H54 (cell line): ENCODE measurements around the gene NRBF2.

ENCODE experiments used
- DNase-seq: peaks from one replicate; pipeline ENCODE4 v3.0.0; 2011; ENCODE audit warnings: low spot score, mixed read lengths; ENCODE audit not compliant: insufficient read length
- FAIRE-seq: peaks from 3 replicates; lab custom pipeline; 2011; peaks lifted over from hg19 to GRCh38; lab: Jason Lieb, UNC
- POLR2A ChIP-seq: IDR thresholded peaks from 2 replicates; pipeline ENCODE4 v1.6.1; 2011; ENCODE audit warnings: low read depth, mild to moderate bottlenecking, low read length

NRBF2 gene

DNA sequence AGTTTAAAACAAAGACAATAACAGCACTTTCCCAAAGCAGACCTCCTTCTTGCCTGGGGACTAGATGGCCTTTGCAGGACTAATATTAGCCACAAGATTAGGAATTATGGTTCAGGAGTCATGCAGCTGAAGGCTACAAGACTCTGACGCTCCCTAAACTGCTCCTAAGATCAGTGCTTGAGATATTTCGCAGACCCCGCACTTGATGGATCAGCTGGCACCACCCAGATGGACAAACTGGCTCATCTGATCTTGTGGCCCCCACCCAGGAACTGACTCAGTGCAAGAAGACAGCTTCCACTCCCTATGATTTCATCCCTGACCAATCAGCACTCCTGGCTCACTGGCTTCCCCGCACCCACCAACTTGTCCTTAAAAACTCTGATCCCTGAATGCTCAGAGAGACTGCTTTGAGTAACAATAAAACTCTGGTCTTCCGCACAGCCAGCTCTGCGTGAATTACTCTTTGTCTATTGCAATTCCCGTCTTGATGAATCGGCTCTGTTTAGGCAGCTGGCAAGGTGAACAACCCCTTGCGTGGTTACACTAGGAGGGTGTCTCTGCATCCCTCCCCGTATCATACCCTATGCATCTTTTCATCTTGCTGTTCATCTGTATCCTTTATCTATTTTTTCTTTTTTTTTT, 26.9 kb upstream of the NRBF2 start:
- TF ChIP-seq POLR2A = peak; percentile 49; the same call in 1 of the 2 replicates
- FAIRE-seq (peak; percentile 79), DNase-seq (no peak)

DNA sequence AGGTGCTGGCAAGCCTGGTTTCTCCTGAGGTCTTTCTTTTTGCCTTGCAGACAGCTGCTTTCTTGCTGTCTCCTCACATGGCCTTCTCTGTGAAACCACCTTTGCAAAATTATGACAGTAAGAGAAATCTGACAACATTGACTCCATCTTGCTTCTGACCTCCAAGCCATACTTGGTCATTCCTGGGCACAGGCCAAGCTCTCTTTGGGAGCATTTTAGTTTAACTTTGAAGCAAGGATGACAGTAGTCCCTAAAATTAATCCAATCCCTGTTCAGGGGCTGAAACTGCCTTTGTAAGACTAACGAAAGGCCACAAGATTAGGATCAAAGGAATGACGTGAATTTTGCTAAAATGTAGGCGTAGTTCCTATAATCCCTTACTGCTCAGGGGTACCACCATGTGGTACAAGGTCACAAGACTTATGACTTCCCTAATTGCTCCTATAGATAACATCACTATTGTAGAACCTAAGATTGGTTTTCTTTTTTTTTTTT, 25.1 kb upstream of the NRBF2 start:
- FAIRE-seq (no peak), DNase-seq (no peak)
- no peak for TF ChIP-seq POLR2A

DNA sequence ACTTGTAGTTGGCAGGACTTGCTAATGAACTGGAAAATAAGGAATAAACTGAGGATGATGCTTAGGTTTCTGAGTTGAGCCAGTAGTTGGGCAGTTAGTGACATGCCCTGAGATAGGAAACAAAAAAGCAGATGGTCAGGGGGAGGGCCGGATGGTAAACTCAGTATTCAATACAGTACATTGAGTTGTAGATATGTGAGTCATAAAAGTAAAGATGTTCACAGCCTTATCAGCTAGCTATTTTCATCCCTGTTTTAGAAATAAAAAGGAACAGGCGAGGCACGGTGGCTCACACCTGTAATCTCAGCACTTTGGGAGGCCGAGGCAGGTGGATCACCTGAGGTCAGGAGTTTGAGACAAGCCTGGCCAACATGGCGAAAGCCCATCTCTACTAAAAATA, 22.2 kb upstream of the NRBF2 start:
- no peak for DNase-seq
- TF ChIP-seq POLR2A = no peak
- FAIRE-seq = no peak

DNA sequence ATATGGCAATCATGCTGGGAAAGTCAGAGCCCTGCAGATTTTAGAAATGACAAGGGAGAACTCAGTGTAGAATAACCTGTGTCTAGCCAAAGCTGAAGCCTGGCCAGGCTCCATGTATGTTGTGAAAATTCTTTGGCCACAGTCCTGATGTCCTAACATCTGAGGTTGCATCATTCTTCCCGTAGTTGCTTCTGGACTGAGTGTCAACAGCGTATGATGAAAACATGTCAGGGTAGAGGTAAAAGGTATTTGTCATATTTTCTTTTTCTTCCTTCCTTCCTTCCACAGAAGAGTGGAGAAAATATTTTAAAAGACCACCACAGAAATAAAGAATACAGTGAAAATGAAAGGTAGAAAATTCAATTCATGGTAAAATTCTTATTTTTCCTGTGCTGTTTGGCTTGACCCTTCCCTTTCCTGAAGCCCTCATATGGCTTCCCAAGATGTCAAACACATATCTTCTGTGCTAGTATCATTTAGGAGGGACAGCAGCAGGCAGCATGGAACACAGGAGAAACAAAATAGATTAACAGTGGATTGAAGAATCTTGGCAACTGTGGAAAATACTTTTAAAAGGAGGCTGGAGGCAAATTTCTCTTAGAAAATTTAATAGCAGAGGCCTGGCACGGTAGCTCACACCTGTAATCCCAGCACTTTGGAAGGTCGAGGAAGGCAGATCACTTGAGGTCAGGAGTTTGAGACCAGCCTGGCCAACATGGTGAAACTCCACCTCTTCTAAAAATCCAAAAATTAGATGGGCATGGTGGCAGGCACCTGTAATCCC, 18.9 kb upstream of the NRBF2 start:
- DNase-seq = no peak
- no peak for TF ChIP-seq POLR2A

DNA sequence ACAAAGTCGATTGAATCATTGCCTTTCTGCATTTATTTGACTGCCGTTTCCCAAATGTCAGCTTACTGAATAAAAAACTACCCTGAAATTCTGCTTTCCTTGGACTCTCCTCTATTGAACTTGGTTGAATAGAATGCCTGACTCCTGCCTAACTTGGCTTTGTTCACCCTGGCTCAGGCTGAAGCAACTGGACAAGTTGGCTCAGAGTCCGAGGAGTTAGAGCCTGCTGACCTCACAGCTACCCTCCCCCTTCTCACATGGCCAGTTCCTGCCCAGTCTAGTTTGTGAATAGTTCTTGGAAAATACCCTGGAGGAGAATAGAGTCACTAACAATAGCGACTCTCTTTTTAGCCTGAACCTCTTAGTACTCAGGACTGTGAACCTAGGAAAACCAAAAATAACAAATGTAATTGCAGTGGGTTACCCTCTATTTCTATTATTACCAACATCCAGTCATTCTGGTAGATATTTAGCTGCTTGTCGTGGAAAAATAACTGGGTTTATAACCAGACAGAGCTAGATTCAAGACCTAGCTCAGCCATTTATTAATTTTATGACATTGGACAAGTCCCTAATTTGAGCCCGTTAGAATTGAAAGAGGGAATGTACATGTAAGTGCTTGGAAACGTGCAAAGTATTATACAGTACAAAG, 17.3 kb upstream of the NRBF2 start:
- DNase-seq = no peak
- no peak for TF ChIP-seq POLR2A
- no peak for FAIRE-seq

More for the DNA sequence above, 18.9 kb upstream of the NRBF2 start:
- FAIRE-seq = peak; percentile 64

DNA sequence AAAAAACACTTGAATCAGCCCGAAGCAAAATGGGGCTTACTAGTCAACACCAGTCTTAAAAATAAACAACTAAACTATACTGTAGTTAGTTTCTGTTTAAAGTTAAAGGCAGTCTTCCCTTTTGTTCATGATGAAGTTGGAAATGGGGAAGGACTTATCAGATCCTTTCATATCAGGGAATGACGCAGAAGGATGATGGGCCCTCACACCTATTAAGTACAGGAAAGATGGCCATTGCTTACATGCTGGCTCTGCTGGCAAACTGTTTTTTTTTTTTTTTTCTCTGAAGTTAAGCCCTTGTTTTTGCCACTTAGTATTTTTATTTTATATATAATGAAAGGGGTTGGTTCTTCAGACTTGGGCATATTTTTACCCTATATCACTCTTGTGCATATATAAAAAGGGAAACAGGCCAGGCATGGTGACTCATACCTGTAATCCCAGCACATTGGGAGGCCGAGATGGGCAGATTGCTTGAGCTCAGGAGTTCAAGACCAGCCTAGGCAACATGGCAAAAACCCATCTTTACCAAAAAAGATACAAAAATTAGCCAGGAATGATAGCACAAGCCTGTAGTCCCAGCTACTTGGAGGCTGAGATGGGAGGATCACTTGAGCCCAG, 16.6 kb upstream of the NRBF2 start:
- no peak for FAIRE-seq
- TF ChIP-seq POLR2A = no peak
- no peak for DNase-seq

DNA sequence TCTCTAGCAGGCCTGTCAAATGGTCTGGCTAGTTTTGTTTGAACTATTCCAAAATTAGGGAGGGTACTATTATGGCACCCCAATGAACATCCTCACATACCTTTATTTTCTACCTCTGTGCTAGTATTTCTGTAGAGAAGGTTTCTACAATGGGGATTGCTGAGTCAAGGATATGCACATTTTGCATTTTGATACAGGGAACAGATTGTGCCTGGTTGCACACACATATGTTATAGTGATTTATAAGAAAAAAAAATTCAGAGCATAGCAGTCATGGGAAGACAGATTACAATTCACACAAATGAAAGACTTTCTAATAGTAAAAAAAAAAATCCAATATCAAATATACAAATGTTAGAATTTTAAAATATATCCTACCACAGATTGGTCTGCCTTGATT, 14.1 kb upstream of the NRBF2 start:
- TF ChIP-seq POLR2A = no peak
- FAIRE-seq = no peak
- no peak for DNase-seq

DNA sequence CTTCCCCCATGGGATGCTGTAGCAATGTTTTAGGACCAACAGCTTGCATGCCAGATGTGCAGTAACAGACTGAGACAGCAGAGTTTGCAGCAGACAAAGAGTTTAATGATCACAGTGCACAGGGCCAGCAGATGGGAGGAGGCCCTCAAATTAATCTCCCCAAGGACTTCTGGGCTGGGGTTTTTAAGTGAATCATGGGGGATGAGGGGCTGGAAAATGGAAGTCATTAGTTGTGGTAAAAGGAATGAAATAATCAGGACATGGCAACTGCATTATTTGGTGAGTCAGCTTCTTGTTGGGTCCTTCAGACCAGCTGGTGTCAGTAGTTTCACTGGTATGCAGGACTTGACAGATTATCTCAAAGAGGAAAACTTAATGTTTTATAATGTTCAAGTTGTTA, 12.6 kb upstream of the NRBF2 start:
- DNase-seq = no peak
- TF ChIP-seq POLR2A = no peak
- no peak for FAIRE-seq

DNA sequence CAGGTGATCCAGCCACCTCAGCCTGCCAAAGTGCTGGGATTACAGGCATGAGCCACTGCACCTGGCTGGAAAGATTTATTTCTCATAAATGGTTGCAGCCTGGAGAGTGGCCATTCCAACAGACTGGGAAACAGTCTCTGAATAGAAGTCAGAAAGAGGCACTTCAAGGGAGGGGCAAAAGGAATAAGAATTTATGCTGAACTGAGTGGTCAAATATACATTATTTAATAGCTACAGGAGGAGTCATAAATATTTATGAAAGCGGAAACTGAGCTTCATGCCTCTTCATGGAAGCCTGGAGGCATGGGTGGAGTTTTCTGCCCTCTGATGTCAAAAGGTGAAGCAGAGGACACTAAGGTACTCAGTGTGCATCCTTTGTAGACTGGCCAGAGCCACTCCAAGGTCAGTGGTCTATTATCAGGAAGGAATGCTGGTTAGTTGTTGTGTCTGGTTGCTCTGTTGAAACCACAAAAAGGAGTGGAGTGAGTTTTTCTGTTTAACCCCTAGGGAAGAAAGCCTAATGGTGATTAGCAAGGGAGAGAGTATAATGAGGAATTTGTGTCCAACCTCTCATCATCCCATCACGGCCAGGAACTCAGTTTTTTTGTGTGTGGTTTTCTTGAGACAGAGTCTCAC, 9.3 kb upstream of the NRBF2 start:
- no peak for TF ChIP-seq POLR2A
- FAIRE-seq (no peak), DNase-seq (no peak)

DNA sequence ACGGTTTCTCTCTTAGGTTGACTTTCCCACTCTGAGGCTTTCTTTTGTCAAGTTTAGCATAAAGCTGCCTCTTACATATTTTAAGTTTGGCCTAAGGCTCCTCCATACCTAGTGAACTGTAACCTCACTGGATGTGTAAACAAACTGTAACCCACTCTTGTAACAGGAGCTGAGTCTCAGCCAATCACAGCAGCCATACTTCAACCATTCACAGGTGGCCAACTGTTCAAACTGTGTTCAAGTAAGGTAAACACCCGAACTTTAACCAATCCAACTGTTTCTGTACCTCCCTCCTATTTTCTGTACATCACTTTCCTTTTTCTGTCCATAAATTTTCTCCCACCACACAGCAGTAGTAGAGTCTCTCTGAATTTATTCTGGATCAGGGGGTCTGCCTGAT, 7.7 kb upstream of the NRBF2 start:
- no peak for DNase-seq
- TF ChIP-seq POLR2A = no peak
- no peak for FAIRE-seq

DNA sequence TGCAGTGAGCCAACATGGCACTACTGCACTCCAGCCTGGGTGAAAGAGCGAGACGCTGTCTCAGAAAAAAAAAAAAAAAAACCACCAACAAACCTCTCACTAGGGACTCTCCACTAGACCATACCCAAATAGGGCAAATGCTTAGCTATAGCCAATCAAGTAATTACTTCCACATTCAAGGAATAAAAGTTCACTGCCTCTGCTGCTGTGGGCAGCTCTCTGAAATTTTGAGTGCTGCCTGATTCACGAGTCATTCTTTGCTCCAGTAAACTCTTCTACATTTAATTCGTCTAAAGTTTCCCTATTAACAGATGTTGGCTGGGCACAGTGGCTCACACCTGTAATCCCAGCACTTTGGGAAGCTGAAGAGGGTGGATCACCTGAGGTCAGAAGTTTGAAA, 4.7 kb upstream of the NRBF2 start:
- FAIRE-seq (no peak), DNase-seq (no peak)
- TF ChIP-seq POLR2A = no peak

DNA sequence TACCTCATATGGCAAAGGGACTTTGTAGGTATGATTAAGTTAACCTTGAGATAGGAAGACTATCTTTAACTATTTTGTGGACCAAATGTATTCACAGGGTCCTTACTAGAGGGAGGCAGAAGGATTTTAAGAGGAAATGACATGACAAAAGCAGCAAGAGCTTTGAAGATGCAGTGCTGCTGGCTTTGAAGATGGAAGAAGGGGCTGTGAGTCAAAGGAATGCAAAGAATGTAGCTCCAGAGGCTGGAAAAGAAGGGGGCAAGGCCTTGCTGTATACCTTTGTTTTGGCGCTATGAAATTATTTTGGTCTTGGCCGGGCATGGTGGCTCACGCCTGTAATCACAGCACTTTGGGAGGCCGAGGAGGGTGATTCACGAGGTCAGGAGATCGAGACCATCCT, 3.2 kb upstream of the NRBF2 start:
- no peak for DNase-seq
- TF ChIP-seq POLR2A = no peak
- FAIRE-seq = no peak

DNA sequence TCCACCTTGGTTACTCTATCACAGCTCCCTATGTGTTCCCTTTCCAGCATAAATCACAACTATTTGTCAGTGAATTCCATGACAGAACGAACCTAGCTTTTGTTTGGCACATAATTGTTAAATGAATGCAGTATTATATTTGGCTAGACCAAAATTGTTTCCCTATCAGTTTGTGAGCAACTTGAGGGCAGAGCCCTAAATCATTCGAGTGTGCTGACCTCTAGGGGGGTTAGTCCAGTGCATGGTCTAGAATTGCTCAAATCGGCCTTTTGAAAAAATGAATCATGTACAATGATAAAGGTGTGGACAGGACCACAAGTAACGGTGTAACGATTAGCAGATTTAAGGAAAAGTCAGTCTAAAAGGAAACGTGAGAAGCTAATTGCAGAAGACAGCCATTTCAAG, 475 bp upstream of the NRBF2 start:
- TF ChIP-seq POLR2A = no peak
- no peak for FAIRE-seq
- DNase-seq = no peak
